HG03354 (cell line): ENCODE results near the gene HCCS.
"Not testable (repeated sequence)": the region's sequence is repeated elsewhere in the genome, so short reads cannot be mapped to it uniquely, and the experiment has no call there.

Source experiments
- ATAC-seq: cut with Tn5 transposase; IDR thresholded peaks from one replicate; pipeline ENCODE4 v1.9.1; 2021; ENCODE audit warnings: mild to moderate bottlenecking; ENCODE audit not compliant: unreplicated experiment, poor library complexity, severe bottlenecking

The HCCS gene

GRCh38 chrX:11119313-11119943 lies 8.3 kb downstream of the HCCS start:
- ATAC-seq, result no peak

GRCh38 chrX:11123087-11123486 lies 12.0 kb downstream of the HCCS start:
- not testable (repeated sequence) for ATAC-seq

- no peak for ATAC-seq
Measured at GRCh38 chrX:11124112-11124511, 13.0 kb downstream of the HCCS start.

- ATAC-seq, result no peak
Measured at GRCh38 chrX:11125060-11125459, 13.9 kb downstream of the HCCS start.

GRCh38 chrX:11129534-11130105 lies 18.5 kb downstream of the HCCS start:
- no peak for ATAC-seq

- ATAC-seq, result no peak
Measured at GRCh38 chrX:11130136-11130535, 19.0 kb downstream of the HCCS start.

GRCh38 chrX:11131146-11131545 lies 20.0 kb downstream of the HCCS start:
- no peak for ATAC-seq

- ATAC-seq, result no peak
Measured at GRCh38 chrX:11135564-11136185, 24.5 kb downstream of the HCCS start.

GRCh38 chrX:11137543-11138139 lies 26.5 kb downstream of the HCCS start:
- ATAC-seq, result no peak

- ATAC-seq, result no peak
Measured at GRCh38 chrX:11138498-11139390, 27.6 kb downstream of the HCCS start.

- ATAC-seq, result peak; percentile 92
Measured at GRCh38 chrX:11143931-11144678, 33.0 kb downstream of the HCCS start.

- ATAC-seq, result no peak
Measured at GRCh38 chrX:11146411-11146810, 35.3 kb downstream of the HCCS start.

GRCh38 chrX:11148401-11148800 lies 37.3 kb downstream of the HCCS start:
- no peak for ATAC-seq

GRCh38 chrX:11151799-11152559 lies 40.8 kb downstream of the HCCS start:
- ATAC-seq, result no peak

- no peak for ATAC-seq
Measured at GRCh38 chrX:11159149-11159548, 48.0 kb downstream of the HCCS start.

- ATAC-seq, result no peak
Measured at GRCh38 chrX:11164433-11164832, 53.3 kb downstream of the HCCS start.

- ATAC-seq, result no peak
Measured at GRCh38 chrX:11171956-11172355, 60.8 kb downstream of the HCCS start.

GRCh38 chrX:11172415-11172814 lies 61.3 kb downstream of the HCCS start:
- ATAC-seq, result no peak
